ENCODE results near the gene SMYD3. TPM values are rescaled to one million over a fixed set of nuclear protein-coding genes. Genes with fewer than 3 reads are reported as not detected.

Gene SMYD3
- total and polyA plus RNA-seq, 2 donors (not counting 3 experiments of a cell fraction or from before 2014, with no cell fraction given): 16.0 to 32.1 TPM

GRCh38 chr1:246394121-246394520 is 113.0 kb downstream of the SMYD3 start:
- no peaks in the 10 kb centered on the region for H3K9me3 ChIP-seq (replicated peaks; ENCODE audit: control insufficient read depth, insufficient read depth, low read length)
- POLR2A ChIA-PET: no interaction called here
- H3K9me1 ChIP-seq (replicated peaks; ENCODE audit: control insufficient read depth, extremely low read depth, insufficient read depth, low read length): no peaks in the 10 kb centered on the region
- no peaks in the 10 kb centered on the region for H3K36me3 ChIP-seq (ENCODE audit: control insufficient read depth in 2 of 2, extremely low read depth in 1 of 2, insufficient read depth in 2 of 2, low read length in 2 of 2)
- peak; percentile 38 for DNase-seq (ENCODE audit: low read depth, low spot score)
- dilution Hi-C loops (cut with MboI; ENCODE audit: extremely low pct_ligation_motif_present, low sequenced_read_pairs): no loop called here
- H2AFZ ChIP-seq (ENCODE audit: low read depth, low read length): no peak overlapping the region
- H4K20me1 ChIP-seq (replicated peaks; ENCODE audit: control insufficient read depth, extremely low read depth, insufficient read depth, low read length): no peaks in the 10 kb centered on the region
- H3K4me3 ChIP-seq (replicated peaks in 1 of 3; ENCODE audit: insufficient read depth in 1 of 3, low read depth in 1 of 3, low read length in 3 of 3): no peak overlapping the region
- H3K27me3 ChIP-seq (ENCODE audit: control insufficient read depth in 2 of 2, insufficient read depth in 2 of 2, low read length in 2 of 2): no peaks in the 10 kb centered on the region
- BruUV-seq (replicated peaks): no TSS peak
- FAIRE-seq: no peak
- no peak for TF ChIP-seq GATA2 (IDR thresholded peaks at IDR 0.05; ENCODE audit: insufficient read depth, insufficient read length, low read depth, low read length)
- TF ChIP-seq FOS (IDR thresholded peaks at IDR 0.05; ENCODE audit: borderline replicate concordance, insufficient read depth, low read length): no peak
- TF ChIP-seq POLR2A (IDR thresholded peaks at IDR 0.05; ENCODE audit: low read depth, low read length): no peak
- no peak for TF ChIP-seq POLR2AphosphoS5 (IDR thresholded peaks at IDR 0.05; ENCODE audit: insufficient read depth, low read depth, low read length)
- TF ChIP-seq JUN (IDR thresholded peaks at IDR 0.05; ENCODE audit: borderline replicate concordance, insufficient read depth, insufficient read length, low read depth): no peak
- TF ChIP-seq CTCF (IDR thresholded peaks at IDR 0.05; ENCODE audit: extremely low read depth in 1 of 2, insufficient read depth in 1 of 2, low read depth in 1 of 2, low read length in 2 of 2): no peak
- TF ChIP-seq MYC (IDR thresholded peaks at IDR 0.05; ENCODE audit: low read depth, low read length): no peak
- TF ChIP-seq, protein P1, sequence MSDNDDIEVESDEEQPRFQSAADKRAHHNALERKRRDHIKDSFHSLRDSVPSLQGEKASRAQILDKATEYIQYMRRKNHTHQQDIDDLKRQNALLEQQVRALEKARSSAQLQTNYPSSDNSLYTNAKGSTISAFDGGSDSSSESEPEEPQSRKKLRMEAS (IDR thresholded peaks at IDR 0.05; ENCODE audit: insufficient read depth, insufficient read length): no peak
- no peak for TF ChIP-seq EZH2 (IDR thresholded peaks at IDR 0.05; ENCODE audit: borderline replicate concordance, low read depth, low read length, severe bottlenecking)
- no peaks in the 10 kb centered on the region for H3K4me1 ChIP-seq (ENCODE audit: control insufficient read depth, extremely low read depth, insufficient read depth, low read length)
- intact Hi-C loops (cut with micrococcal nuclease): no loop called here
- H3K4me2 ChIP-seq (ENCODE audit: insufficient read depth, low read length): no peak overlapping the region
- CTCF ChIA-PET: interaction anchor here (1.0 to 1.6 kb wide), 2 partner anchors 12 to 96 kb away, joined by 3 to 4 read pairs; no protein-coding TSS in a partner anchor
- no peaks in the 10 kb centered on the region for H3K79me2 ChIP-seq (ENCODE audit: control insufficient read depth, insufficient read depth, low read length)
- no peak overlapping the region for H3K9ac ChIP-seq (replicated peaks; ENCODE audit: extremely low read depth, insufficient read depth, low read length)
- no peak overlapping the region for H3K27ac ChIP-seq (ENCODE audit: insufficient read depth, low read depth, low read length)
